ENCODE measurements around the gene MTRFR.
A peak's percentile ranks its signal among the peaks of the same experiment; 100 is the strongest.
"Not testable (repeated sequence)": the region's sequence is repeated elsewhere in the genome, so short reads cannot be mapped to it uniquely, and the experiment has no call there.

MTRFR gene

DNA sequence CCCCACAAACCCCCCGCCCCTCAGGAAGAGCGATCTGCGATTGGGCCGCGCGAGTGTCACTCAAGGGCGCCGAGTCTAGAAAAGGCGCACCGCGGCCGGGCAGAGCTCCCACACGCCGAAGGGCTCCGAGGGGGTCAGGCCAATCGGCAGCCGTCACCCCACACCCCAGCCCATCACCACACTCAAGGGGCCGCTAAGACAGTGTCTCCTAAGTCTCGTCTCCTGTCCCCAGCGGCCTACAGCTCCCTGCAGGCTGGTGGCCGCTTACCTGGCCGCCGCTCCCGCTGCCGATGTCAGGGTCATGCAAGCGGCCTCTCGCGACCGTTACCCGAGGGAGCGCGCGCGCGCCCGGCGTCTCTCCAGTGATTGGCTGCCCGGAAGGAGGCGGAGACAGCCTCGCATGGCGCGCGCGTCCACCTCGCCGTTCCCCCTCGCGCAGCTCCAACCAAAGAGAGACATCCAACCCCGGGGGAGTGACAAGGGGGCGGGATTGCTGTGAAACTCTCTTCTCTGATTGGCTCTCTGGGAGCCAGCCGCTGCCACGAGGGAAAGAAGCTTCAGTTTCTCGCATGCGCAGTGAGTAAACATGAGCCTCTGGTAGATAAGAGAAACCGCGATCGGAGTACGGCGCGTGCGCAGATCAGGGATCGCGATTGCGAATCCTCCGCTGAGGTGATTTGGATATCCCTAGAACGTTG, at the start of gene MTRFR, which contains the start of gene MPHOSPH9:
MTRFR (plus strand) TSS at position 630 of the 698 bp plus-strand sequence. CDS start 20,239 bp downstream, outside the sequence.
MPHOSPH9 (minus strand) TSS at position 335 of the 698 bp plus-strand sequence. CDS start 2,777 bp downstream, outside the sequence.
- peak; percentile 93 to 100 (median 98) for DNase-seq

DNA sequence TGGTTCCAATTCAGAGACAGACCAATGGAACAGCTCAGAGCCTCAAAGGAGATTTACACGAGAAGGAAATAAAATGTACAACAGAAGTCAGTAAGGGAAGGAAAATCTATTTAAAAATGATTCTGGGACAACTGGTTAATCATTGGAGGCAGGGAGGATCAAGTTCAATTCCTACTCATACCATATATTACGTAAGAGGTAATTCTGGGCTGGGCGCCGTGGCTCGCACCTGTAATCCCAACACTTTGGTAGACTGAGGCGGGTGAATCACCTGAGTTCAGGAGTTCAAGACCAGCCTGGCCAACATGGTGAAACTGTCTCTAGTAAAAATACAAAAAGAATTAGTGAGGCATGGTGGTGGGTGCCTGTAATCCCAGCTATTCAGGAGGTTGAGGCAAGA, 45.6 kb upstream of the MTRFR start:
- no peak for DNase-seq

DNA sequence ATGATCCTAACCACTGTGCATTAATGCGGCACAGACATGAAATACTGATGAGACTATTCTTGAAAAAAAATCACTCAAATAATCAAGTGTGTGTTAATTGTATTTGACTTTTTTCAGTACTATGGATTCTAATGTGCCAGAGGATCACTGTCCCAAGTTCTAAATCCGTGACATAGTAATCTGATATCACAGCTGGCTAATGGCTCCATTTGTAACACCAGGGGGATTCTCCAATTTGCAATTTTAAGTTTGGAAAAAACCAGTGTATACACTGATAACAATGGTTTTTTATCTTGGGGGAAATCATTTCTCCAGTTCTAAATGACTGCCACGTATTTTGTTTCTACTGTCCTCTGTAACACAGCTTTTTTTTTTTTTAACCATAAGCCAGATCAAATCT, 33.3 kb upstream of the MTRFR start:
- DNase-seq: no peak

DNA sequence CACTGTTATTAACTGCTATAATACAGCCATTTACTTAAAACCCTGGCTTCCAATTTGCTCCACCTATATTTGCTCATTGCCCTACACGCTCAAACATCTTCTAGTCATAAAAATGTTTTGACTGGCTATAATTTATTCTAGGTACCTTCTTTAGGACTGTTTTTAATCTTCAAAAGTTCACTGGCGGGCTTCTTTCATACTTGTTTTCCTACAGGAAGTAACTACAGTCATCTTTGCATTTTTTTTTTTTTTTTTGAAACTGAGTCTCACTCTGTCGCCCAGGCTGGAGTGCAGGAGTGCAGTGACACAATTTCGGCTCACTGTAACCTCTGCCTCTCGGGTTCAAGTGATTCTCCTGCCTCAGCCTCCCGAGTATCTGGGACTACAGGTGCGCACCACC, 32.8 kb upstream of the MTRFR start:
- no peak for DNase-seq

DNA sequence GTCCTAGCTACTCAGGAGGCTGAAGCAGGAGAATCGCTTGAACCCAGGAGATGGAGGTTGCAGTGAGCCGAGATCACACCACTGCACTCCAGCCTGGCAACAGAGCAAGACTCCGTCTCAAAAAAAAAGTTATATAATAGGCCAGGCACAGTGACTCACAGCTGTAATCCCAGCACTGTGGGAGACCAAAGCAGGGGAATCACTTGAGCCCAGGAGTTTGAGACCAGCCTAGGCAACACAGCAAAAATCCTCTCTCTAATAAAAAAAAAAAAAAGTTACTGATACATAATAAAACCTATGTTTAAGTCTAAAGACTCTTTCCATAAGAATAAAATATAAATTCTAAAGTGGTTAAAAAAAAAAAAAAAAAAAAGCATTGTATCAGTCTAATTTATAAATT, 26.4 kb upstream of the MTRFR start:
- not testable (repeated sequence) for DNase-seq

DNA sequence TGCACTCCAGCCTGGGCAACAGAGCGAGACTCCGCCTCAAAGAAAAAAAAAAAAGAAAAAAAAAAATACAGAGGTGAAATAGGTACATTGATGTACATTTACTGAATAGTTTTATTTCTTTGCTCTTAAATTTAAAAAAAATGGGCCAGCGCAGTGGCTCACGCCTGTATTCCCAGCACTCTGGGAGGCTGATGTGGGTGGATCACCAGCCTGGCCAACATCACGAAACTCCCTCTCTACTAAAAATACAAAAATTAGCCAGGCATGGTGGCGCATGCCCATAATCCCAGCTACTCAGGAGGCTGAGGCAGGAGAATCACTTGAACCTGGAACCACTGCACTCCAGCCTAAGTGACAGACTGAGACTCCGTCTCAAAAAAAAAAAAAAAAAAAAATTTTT, 25.4 kb upstream of the MTRFR start:
- not testable (repeated sequence) for DNase-seq

DNA sequence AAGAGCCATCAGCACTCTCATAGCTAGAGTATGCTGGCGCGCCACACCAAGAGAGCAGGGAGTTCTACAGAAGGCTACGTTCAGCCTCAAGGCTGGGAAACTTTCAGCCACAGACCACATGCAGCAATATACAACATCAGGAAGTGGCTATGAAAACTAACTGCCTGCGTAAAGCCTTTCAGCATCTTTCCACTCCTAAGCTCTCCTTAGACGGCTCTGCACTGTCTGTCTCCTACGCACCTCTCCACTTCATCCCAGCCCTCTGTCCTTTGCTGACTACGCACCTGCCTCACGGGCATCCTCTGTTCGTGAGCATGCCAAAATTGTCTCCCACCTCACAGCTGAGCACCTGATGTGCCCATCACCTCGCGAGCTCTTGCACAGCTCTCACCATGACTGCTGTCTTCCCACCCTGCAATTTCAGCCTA, 10.0 kb upstream of the MTRFR start:
- no peak for DNase-seq

DNA sequence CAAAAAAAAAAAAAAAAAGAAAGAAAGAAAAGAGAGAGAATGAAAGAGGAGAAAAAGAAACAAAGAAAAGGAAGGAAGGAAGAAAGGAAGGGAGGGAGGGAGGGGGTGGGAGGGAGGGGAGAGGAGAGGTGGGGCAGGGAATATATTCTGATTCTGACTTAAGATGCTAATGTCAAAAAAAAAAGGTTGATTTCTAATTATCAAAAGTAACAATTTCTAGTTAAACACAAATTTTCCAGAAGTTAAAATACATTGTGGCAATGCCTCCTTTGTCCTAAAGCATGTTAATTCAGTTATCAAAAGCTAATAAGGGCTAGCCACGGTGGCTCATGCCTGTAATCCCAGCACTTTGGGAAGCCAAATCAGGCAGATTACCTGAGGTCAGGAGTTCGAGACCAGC, 7.8 kb upstream of the MTRFR start:
- DNase-seq: no peak

DNA sequence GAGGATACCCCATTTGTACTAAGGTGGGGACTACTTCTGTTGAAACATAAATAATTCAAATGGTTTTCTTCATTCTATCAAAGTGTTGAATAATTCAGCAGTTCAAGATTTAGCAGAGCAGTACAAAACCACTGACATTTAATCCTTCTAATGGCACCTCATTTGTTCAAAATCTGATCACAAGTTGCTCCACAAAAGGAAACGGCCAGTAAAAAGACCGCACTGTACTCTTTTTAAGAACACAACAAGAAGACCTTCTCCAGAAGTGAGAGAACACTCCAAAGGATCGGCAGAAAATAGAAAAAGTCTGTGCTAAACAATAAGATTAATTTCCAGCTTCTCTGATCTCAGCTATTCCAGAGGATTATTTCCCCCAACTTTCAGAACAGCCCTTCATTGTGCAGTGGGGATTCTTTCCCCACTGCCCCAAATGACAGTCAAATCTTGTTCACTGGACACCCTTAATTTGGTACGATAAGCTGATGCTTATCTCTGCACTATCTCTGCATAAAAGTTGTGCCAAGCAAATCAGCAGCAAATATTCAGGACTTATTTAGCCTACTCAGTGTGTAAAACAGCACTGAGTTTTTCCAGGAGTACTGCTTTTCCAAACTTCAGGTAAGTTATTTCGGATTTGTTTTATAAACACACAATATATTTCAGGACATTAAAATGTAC, 5.5 kb upstream of the MTRFR start:
- DNase-seq: no peak

DNA sequence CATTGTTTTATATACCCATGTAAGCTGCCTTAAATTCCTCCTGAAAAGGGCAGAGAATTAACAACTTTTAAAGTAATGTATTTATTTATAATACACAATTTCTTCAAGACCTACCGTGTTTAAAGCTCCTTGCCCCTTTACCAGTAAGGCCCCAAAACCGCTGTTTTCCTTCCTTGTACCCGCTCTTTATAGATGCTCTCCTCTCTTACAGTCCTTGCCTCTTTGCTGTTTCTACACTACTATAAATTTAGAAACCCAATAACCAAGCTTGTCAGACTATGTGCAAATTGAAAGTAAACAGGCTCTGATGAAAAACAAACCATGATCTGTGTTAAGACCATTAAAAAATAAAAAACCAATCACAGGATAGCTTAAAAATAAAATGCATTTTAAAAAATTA, 4.2 kb upstream of the MTRFR start:
- no peak for DNase-seq

DNA sequence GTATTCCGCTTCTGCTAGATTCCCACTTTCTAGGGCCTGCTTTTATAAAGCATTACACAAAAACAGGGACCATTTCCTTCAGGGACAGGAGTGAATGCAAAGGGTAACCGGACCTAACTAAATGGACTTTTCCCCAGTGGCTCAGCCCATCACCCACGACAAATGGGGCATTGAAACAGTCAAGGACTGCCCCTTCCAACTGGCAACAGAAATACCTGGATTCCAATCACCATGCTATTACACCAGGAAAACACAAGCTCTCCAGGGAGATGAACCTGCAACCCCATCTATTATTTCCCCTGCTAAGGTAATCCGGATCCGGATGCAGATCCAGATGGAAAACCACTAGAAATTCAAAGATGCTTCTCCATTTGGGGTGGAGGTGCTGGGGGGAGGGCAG, 1.3 kb upstream of the MTRFR start:
- DNase-seq: no peak

DNA sequence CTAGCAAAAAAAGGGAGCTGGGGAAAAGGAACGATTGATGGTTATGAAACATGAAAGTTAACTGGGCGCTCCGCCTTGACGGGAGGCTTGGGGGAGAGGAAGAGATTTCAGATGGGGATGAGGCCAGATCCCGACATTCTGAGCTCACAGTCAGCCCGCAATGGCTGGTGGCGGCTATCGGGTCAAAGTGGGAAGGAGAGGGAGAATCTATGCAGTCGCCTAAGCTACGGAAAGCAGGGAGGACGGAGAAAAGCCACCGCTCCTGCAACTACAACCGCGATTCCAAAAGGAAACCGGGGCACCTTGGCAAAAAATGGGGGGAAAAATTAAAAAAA, 797 bp upstream of the MTRFR start:
- peak in 3 of 51 donors; percentile 55 to 69 (median 56) for DNase-seq

DNA sequence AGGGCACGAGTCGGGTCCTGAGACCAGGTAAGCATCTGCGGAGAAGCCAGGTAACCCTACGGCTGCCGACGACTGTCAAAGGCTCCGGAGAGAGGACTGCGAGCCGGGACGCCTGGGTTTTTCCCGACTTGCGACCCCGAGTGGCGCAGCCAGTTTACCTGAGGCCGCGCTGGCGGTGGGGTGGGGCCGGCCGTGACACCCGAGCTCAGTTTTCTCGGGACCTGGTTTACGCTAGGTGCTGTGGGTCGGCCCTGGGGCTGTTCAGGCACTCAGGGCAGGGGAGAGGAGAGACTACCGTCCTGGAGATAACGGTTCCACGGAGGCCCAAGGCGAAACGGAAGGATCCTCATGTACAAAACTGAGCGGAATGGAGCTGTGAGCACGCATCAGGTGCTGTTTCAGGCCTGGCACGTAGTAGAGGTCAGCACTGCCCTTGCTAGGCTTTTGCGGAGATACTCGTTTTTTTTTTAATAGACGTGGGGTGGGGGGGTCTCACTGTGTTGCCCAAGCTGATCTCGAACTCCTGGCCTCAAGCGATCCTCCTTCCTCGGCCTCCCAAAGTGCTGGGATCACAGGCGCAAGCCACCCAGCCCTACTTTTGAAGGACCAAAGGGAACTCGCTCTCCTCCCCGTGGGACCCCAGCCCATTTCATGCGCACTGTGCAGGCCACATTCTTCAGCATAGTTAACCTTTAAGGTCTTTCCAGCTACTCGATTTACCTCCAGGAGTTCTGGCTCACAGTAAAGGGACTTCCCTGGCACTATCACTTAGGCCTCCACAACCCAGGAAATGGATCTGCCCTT, 471 bp downstream of the MTRFR start:
- DNase-seq: peak in 1 of 51 donors; percentile 48

DNA sequence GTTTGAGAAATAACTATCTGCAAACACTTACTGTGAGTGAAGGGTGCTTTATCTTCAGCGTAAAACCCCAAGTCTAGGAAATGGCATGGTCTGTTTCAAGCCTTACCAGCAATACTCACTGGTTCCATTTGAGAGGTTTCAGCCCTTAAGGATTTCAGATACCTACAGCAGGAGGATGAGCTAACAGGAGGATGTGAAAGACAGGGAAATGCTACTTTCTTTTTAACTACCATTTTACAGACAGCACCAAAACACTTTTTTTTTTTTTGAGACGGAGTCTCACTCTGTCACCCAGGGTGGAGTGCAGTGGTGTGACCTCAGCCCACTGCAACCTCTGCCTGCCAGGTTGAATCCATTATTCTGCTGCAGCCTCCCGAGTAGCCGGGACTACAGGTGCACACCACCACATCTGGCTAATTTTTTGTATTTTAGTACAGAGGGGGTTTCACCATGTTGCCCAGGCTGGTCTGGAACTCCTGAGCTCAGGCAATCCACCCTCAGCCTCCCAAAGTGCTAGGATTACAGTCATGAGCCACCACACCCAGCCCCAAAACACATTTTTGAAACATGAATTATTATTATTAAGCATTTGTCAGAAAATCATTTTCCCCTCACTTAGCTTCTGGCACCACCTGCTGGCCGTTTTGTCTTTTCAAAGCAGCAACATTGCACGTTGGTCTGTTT, 4.6 kb downstream of the MTRFR start:
- peak in 22 of 51 donors; percentile 4 to 45 (median 24) for DNase-seq

DNA sequence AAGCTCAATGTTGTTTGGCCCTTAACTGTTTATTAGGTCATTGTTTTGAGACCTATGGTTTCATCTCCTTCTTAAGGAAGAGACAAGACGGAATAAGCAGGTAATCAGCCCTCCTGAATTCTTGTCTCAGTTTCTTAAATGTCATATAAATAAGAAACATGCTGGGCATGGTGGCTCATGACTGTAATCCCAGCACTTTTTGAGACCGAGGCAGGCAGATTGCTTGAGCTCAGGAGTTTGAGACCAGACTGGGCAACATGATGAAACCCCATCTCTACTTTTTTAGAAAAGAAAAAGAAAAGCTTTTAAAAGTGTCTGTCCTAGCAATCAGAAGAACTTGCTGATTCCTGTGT, 5.1 kb downstream of the MTRFR start:
- no peak for DNase-seq

DNA sequence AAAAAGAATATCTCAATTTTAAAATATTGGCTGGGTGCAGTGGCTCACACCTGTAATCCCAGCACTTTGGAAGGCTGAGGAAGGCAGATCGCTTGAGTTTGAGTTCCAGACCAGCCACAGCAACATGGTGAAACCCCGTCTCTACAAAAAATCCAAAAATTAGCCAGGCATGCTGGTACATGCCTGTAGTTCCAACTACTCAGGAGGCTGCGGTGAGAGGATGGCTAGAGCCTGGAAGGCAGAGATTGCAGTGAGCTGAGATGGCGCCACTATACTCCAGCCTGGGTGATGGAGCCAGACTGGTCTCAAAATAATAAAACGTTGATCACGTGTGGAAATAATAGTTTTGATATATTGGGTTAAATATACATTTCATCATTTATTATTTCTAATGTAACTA, 5.7 kb downstream of the MTRFR start:
- DNase-seq: no peak

DNA sequence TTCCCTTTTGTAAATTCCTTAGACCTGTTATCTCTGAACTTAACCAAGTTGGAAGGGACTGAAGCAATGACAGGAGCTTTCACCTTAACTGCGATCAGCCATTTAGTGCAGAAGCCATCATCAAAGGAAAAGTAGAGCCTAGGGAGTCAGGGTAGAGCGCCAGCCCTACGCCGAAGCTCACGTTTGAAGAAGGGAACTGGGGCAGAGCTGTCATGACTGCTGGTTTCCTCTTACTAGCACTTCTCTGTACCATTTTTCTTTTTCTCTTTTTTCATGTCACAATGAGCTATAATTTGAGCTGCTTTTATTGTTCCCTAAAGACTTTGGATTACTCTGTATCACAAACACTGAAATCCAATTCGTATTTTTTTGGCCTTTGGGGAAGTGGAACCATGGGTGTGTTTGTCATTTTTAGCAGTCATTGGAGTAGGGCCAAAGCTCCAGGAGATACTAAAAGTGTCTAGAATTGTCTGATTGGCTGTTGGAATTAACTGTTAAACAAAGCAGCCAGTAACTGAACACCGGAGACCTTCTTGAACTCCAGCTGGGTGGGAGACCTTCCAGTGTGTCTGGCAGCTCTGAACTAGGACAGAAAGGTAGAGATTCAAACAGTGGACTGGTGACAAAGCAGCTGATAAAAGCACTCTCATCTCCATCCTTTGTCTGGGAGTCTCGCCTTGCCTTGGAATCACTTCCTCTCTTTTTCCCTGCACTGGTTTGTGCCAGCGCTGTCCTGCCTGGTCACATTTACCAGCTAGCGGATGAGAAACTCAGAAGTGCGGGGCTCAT, 9.1 kb downstream of the MTRFR start:
- DNase-seq: peak in 1 of 51 donors; percentile 23

DNA sequence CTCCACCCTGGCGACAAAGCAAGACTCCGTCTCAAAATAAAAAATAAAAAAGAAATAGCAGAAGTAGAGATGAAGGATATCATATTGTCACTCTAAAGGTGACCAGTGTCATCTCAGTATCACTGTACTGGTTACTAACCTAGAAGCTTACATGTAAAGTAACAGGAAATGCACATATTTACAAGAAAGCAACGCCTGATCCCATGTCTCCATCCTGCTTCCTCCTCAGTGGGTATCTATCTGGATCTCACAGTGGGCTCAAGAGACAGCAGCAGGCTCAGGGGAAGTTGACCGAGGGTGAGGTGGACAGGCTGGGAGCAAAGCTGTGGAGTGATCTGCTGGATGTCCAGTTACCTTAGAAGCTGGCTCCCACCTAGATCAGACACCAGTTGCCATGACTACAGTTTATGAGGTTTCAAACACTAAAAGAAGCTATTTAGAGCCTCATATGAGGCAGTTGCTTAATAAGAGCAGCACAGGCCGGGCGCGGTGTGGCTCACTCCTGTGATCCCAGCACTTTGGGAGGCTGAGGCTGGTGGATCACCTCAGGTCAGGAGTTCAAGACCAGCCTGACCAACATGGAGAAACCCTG, 10.5 kb downstream of the MTRFR start:
- no peak for DNase-seq

DNA sequence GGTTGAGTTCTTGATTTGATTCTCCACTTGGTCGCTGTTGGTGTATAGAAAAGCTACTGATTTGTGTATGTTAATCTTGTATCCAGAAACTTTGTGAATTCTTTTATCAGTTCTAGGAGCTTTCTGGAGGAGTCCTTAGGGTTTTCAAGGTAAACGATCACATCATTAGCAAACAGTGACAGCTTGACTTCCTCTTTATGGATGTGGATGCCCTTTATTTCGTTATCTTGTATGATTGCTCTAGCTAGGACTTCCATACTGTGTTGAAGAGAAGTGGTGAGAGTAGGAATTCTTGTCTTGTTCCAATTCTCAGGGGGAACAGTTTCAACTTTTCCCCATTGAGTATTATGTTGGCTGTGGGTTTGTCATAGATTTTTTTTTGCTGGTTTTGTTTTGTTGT, 12.4 kb downstream of the MTRFR start:
- DNase-seq: no peak

DNA sequence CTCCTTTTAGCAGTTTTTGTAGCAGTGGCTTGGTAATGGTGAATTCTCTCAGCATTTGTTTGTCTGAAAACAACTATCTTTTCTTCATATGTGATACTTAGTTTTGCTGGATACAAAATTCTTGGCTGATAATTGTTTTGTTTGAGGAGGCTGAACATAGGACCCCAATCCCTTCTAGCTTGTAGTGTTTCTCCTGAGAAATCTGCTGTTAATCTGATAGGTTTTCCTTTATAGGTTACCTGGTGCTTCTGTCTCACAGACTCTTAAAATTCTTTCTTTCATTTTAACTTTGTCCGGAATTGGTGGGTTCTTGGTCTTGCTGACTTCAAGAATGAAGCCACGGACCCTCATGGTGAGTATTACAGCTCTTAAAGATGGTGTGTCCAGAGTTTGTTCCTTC, 14.9 kb downstream of the MTRFR start:
- DNase-seq: not testable (repeated sequence)

Measured in hypothalamus (tissue), 51 donors.